IPS-18c (cell line): ENCODE measurements around the gene ACSS1.

ENCODE experiments used
- H3K4me3 ChIP-seq: 2 replicates; pipeline ENCODE4 v1.7.0; 2013; ENCODE audit warnings: low read depth, mild to moderate bottlenecking, low read length, moderate library complexity; ENCODE audit not compliant: insufficient read depth
- H3K9me3 ChIP-seq: one replicate; pipeline ENCODE4 v1.6.1; 2013; ENCODE audit warnings: mild to moderate bottlenecking, low read length, moderate library complexity; ENCODE audit not compliant: control insufficient read depth, insufficient read depth

ACSS1 gene

GRCh38 chr20:25041813-25042530 is 16.0 kb downstream of the ACSS1 start:
- no peak overlapping the region for H3K4me3 ChIP-seq
- no peaks in the 10 kb centered on the region for H3K9me3 ChIP-seq

GRCh38 chr20:25040438-25040831 is 17.5 kb downstream of the ACSS1 start:
- H3K4me3 ChIP-seq: no peak overlapping the region
- H3K9me3 ChIP-seq: no peaks in the 10 kb centered on the region

- no peak overlapping the region for H3K4me3 ChIP-seq
- no peaks in the 10 kb centered on the region for H3K9me3 ChIP-seq
Measured at GRCh38 chr20:25039697-25040437, 18.1 kb downstream of the ACSS1 start.

GRCh38 chr20:25038591-25039015 is 19.3 kb downstream of the ACSS1 start:
- Histone ChIP-seq H3K4me3 (no peak overlapping the region), H3K9me3 (no peaks in the 10 kb centered on the region)

GRCh38 chr20:25038103-25038410 is 19.9 kb downstream of the ACSS1 start:
- Histone ChIP-seq H3K4me3 (no peak overlapping the region), H3K9me3 (no peaks in the 10 kb centered on the region)

- H3K4me3 ChIP-seq: no peak overlapping the region
Measured at GRCh38 chr20:25037288-25038102, 20.4 kb downstream of the ACSS1 start.

GRCh38 chr20:25036331-25036936 is 21.5 kb downstream of the ACSS1 start:
- H3K4me3 ChIP-seq: no peak overlapping the region
- no peaks in the 10 kb centered on the region for H3K9me3 ChIP-seq

More at GRCh38 chr20:25037288-25038102, 20.4 kb downstream of the ACSS1 start:
- no peaks in the 10 kb centered on the region for H3K9me3 ChIP-seq

- no peaks in the 10 kb centered on the region for H3K9me3 ChIP-seq
- no peak overlapping the region for H3K4me3 ChIP-seq
Measured at GRCh38 chr20:25035921-25036320, 22.0 kb downstream of the ACSS1 start.

GRCh38 chr20:25033924-25034300 is 24.0 kb downstream of the ACSS1 start:
- no peaks in the 10 kb centered on the region for H3K9me3 ChIP-seq
- no peak overlapping the region for H3K4me3 ChIP-seq

- no peak overlapping the region for H3K4me3 ChIP-seq
- H3K9me3 ChIP-seq: no peaks in the 10 kb centered on the region
Measured at GRCh38 chr20:25033265-25033923, 24.5 kb downstream of the ACSS1 start.

- Histone ChIP-seq H3K9me3 (no peaks in the 10 kb centered on the region), H3K4me3 (no peak overlapping the region)
Measured at GRCh38 chr20:25032478-25033264, 25.3 kb downstream of the ACSS1 start.

GRCh38 chr20:25032065-25032477 is 25.9 kb downstream of the ACSS1 start:
- H3K9me3 ChIP-seq: no peaks in the 10 kb centered on the region
- H3K4me3 ChIP-seq: no peak overlapping the region

- H3K9me3 ChIP-seq: no peaks in the 10 kb centered on the region
- H3K4me3 ChIP-seq: no peak overlapping the region
Measured at GRCh38 chr20:25031241-25031640, 26.7 kb downstream of the ACSS1 start.

- H3K4me3 ChIP-seq: no peak overlapping the region
- no peaks in the 10 kb centered on the region for H3K9me3 ChIP-seq
Measured at GRCh38 chr20:25030649-25031207, 27.2 kb downstream of the ACSS1 start.

GRCh38 chr20:25030007-25030648 is 27.8 kb downstream of the ACSS1 start:
- Histone ChIP-seq H3K4me3 (no peak overlapping the region), H3K9me3 (no peaks in the 10 kb centered on the region)
